Endometrium (tissue), 2 donors: ENCODE measurements around the gene SCN2A.

Experiments
- FAIRE-seq: peaks from 2 replicates; lab custom pipeline; 2012; peaks lifted over from hg19 to GRCh38; lab: Jason Lieb, UNC
- donor health status: control.
- donor health status: control.

Gene SCN2A

GRCh38 chr2:165239230-165239629, at the start of gene SCN2A:
SCN2A (plus strand) TSS chr2:165239414; CDS start chr2:165295824, 56,410 bp downstream.
- peak; percentile 54 for FAIRE-seq

GRCh38 chr2:165191096-165191728, 48.0 kb upstream of the SCN2A start:
- no peak for FAIRE-seq

GRCh38 chr2:165192729-165193128, 46.5 kb upstream of the SCN2A start:
- FAIRE-seq = no peak

GRCh38 chr2:165193178-165193777, 45.9 kb upstream of the SCN2A start:
- no peak for FAIRE-seq

- no peak for FAIRE-seq
Observed at GRCh38 chr2:165196411-165196810, 42.8 kb upstream of the SCN2A start.

GRCh38 chr2:165197346-165197745, 41.9 kb upstream of the SCN2A start:
- no peak for FAIRE-seq

- no peak for FAIRE-seq
Observed at GRCh38 chr2:165198181-165198580, 41.0 kb upstream of the SCN2A start.

- no peak for FAIRE-seq
Observed at GRCh38 chr2:165202239-165202638, 37.0 kb upstream of the SCN2A start.

- peak; percentile 31 for FAIRE-seq
Observed at GRCh38 chr2:165203689-165204559, 35.3 kb upstream of the SCN2A start, which contains the start of gene SCN3A. SCN3A (minus strand) TSS chr2:165204050; CDS start chr2:165176394, 27,656 bp downstream.

GRCh38 chr2:165205865-165206264, 33.3 kb upstream of the SCN2A start:
- no peak for FAIRE-seq

GRCh38 chr2:165208094-165208493, 31.1 kb upstream of the SCN2A start:
- FAIRE-seq = no peak

GRCh38 chr2:165214093-165214492, 25.1 kb upstream of the SCN2A start:
- FAIRE-seq = no peak

- FAIRE-seq = no peak
Observed at GRCh38 chr2:165219481-165219880, 19.7 kb upstream of the SCN2A start.

GRCh38 chr2:165224941-165225340, 14.3 kb upstream of the SCN2A start:
- FAIRE-seq = no peak

- no peak for FAIRE-seq
Observed at GRCh38 chr2:165227571-165227970, 11.6 kb upstream of the SCN2A start.

- FAIRE-seq = no peak
Observed at GRCh38 chr2:165237056-165237455, 2.2 kb upstream of the SCN2A start.

GRCh38 chr2:165238295-165238694, 919 bp upstream of the SCN2A start:
- peak; percentile 54 for FAIRE-seq

GRCh38 chr2:165239856-165240515, 772 bp downstream of the SCN2A start:
- no peak for FAIRE-seq

GRCh38 chr2:165240916-165241315, 1.7 kb downstream of the SCN2A start:
- FAIRE-seq = no peak

- FAIRE-seq = no peak
Observed at GRCh38 chr2:165245081-165245793, 6.0 kb downstream of the SCN2A start.

GRCh38 chr2:165248238-165248637, 9.0 kb downstream of the SCN2A start:
- FAIRE-seq = no peak

GRCh38 chr2:165251366-165251765, 12.2 kb downstream of the SCN2A start:
- FAIRE-seq = no peak
